Adrenal gland (tissue), 5 donors: ENCODE measurements around the gene ANKDD1A.

Experiments
- POLR2A ChIP-seq, 2 donors: fragments of 450-650 bp; IDR thresholded peaks; one replicate each; pipeline ENCODE4 v1.6.1; 2017; ENCODE audit warnings: antibody characterized with exemption in 2 of 2, mild to moderate bottlenecking in 2 of 2, moderate library complexity in 1 of 2
- TF ChIP-seq, protein P1 (sequence below), 6 experiments: fragments of 450-650 bp in 4 of 6; fragments of 200-600 bp in 2 of 6; sonication (generic) in 1 of 6; IDR thresholded peaks; 1 replicate in 5 of 6; 2 replicates in 1 of 6; pipeline versions ENCODE4 v1.5.1 to v1.8.0; 2016 to 2021; ENCODE audit warnings: antibody characterized with exemption in 6 of 6, mild to moderate bottlenecking in 2 of 6, moderate library complexity in 1 of 6
- donor health status: DM: no; HTN: no; CAD: no.

DNA sequence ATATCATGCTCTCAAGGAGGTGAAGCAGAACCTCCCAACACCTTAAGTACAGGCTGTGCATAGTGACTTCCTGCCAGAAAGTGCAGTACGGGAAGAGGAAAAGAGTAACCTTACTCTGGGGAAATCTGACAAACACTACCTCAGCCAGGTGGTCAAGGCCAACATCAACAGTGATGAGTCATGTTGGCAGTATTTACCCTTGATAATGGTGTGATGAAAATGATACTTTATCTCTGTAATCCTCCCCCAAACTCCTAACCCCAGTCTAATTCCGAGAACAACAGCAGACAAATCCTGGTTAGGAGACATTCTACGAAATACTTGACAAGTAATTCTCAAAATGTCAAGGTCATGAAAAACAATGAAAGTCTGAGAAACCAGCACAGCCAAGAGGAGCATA is 26.5 kb downstream of the ANKDD1A start:
- TF ChIP-seq, protein P1, sequence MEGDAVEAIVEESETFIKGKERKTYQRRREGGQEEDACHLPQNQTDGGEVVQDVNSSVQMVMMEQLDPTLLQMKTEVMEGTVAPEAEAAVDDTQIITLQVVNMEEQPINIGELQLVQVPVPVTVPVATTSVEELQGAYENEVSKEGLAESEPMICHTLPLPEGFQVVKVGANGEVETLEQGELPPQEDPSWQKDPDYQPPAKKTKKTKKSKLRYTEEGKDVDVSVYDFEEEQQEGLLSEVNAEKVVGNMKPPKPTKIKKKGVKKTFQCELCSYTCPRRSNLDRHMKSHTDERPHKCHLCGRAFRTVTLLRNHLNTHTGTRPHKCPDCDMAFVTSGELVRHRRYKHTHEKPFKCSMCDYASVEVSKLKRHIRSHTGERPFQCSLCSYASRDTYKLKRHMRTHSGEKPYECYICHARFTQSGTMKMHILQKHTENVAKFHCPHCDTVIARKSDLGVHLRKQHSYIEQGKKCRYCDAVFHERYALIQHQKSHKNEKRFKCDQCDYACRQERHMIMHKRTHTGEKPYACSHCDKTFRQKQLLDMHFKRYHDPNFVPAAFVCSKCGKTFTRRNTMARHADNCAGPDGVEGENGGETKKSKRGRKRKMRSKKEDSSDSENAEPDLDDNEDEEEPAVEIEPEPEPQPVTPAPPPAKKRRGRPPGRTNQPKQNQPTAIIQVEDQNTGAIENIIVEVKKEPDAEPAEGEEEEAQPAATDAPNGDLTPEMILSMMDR (IDR thresholded peaks at IDR 0.05), result peak in 1 of 6 experiments; percentile 3
- TF ChIP-seq POLR2A (IDR thresholded peaks at IDR 0.05), result no peak
